H1 (cell line): ENCODE data around the gene WDR4. TPM values are rescaled to one million over a fixed set of nuclear protein-coding genes. Genes with fewer than 3 reads are reported as not detected.
A peak's percentile ranks its signal among the peaks of the same experiment; 100 is the strongest.

ENCODE experiments used
- CTCF ChIA-PET: fragments of 300-600 bp; sonication (Branson Sonifier 250); formaldehyde crosslinking; loops from one replicate; lab custom pipeline; 2021; ENCODE audit not compliant: partially characterized antibody; lab: Charles Lee
- POLR2A ChIA-PET: fragments of 300-600 bp; sonication (Branson Sonifier 250); formaldehyde crosslinking; loops from one replicate; lab custom pipeline; 2021; ENCODE audit warnings: inconsistent platforms; ENCODE audit not compliant: partially characterized antibody; lab: Charles Lee
- DNase-seq, 2 experiments: peaks; one replicate each; pipeline versions ENCODE4 v3.0.0 to v3.0.0-alpha.2; 2010 to 2022; ENCODE audit warnings: low spot score in 2 of 2, low read depth in 1 of 2, mixed read lengths in 1 of 2
- FAIRE-seq: peaks from 2 replicates; lab custom pipeline; 2011; peaks lifted over from hg19 to GRCh38; lab: Jason Lieb, UNC
- H2AFZ ChIP-seq: 2 replicates; pipeline ENCODE4 v1.8.1; 2012; ENCODE audit warnings: low read length, inconsistent platforms
- H2AK5ac ChIP-seq: 2 replicates; pipeline ENCODE4 v1.6.1; 2013; ENCODE audit warnings: low read depth, low read length
- H2BK120ac ChIP-seq: replicated peaks from 2 replicates; pipeline ENCODE3; 2013; ENCODE audit warnings: low read depth, low read length, inconsistent platforms
- H2BK12ac ChIP-seq: 2 replicates; pipeline ENCODE4 v1.6.1; 2013; ENCODE audit warnings: low read depth, low read length
- H2BK15ac ChIP-seq: 2 replicates; pipeline ENCODE4 v1.6.1; 2013; ENCODE audit warnings: low read length
- H2BK20ac ChIP-seq: 2 replicates; pipeline ENCODE4 v1.6.1; 2013; ENCODE audit warnings: low read length
- H2BK5ac ChIP-seq: 2 replicates; pipeline ENCODE4 v1.6.1; 2013; ENCODE audit warnings: low read depth, low read length
- H3K14ac ChIP-seq: 2 replicates; pipeline ENCODE4 v1.6.1; 2013; ENCODE audit warnings: inconsistent platforms; ENCODE audit not compliant: insufficient read length
- H3K18ac ChIP-seq: 2 replicates; pipeline ENCODE4 v1.6.1; 2013; ENCODE audit warnings: low read length; ENCODE audit errors: extremely low read depth
- H3K23ac ChIP-seq: 2 replicates; pipeline ENCODE4 v1.6.1; 2013; ENCODE audit warnings: inconsistent platforms; ENCODE audit not compliant: insufficient read length
- H3K23me2 ChIP-seq: 2 replicates; pipeline ENCODE4 v1.6.1; 2013; ENCODE audit warnings: low read depth, low read length
- H3K27ac ChIP-seq: 2 replicates; pipeline ENCODE4 v1.6.1; 2011; ENCODE audit warnings: low read depth, low read length, inconsistent platforms
- H3K27me3 ChIP-seq, 4 experiments: replicated peaks in 1 of 4; 1 replicate in 1 of 4; 2 replicates in 3 of 4; pipeline versions ENCODE4 v1.6.1 to v1.8.1; 2011 to 2013; ENCODE audit warnings: low read length in 3 of 4, mild to moderate bottlenecking in 3 of 4, inconsistent platforms in 2 of 4, mixed read lengths in 2 of 4, moderate library complexity in 1 of 4; ENCODE audit not compliant: control insufficient read depth in 3 of 4, insufficient read depth in 3 of 4; ENCODE audit errors: extremely low read depth in 1 of 4
- H3K36me3 ChIP-seq, 4 experiments: 2 replicates each; pipeline versions ENCODE4 v1.6.1 to v1.8.1; 2011 to 2013; ENCODE audit warnings: mild to moderate bottlenecking in 4 of 4, low read length in 3 of 4, moderate library complexity in 2 of 4, control low read depth in 1 of 4, inconsistent platforms in 1 of 4; ENCODE audit not compliant: insufficient read depth in 4 of 4, control insufficient read depth in 2 of 4
- H3K4ac ChIP-seq: replicated peaks from 2 replicates; pipeline ENCODE3; 2013; ENCODE audit warnings: low read length, low read depth, mixed read lengths, inconsistent platforms; ENCODE audit not compliant: insufficient read length
- H3K4me1 ChIP-seq, 4 experiments: replicated peaks in 1 of 4; 1 replicate in 1 of 4; 2 replicates in 3 of 4; pipeline versions ENCODE4 v1.6.1 to v1.8.1; 2011 to 2013; ENCODE audit warnings: low read length in 3 of 4, inconsistent platforms in 2 of 4, mixed read lengths in 1 of 4; ENCODE audit not compliant: insufficient read depth in 4 of 4, control insufficient read depth in 3 of 4
- H3K4me2 ChIP-seq, 2 experiments: 2 replicates each; pipeline versions ENCODE4 v1.6.1 to v1.8.1; 2011 to 2013; ENCODE audit warnings: low read depth in 2 of 2, low read length in 2 of 2, control low read depth in 1 of 2, inconsistent platforms in 1 of 2, mild to moderate bottlenecking in 1 of 2; ENCODE audit not compliant: insufficient read depth in 1 of 2
- H3K4me3 ChIP-seq, 4 experiments: fragments of 200-600, 300-600 bp in 1 of 4; sonication (generic), shearing (Covaris generic), sonication (Bioruptor Twin) in 1 of 4; 2 replicates each; pipeline versions ENCODE4 v1.5.1 to v1.8.1; 2011 to 2016; ENCODE audit warnings: low read length in 4 of 4, low read depth in 3 of 4, control low read depth in 2 of 4, inconsistent platforms in 2 of 4, mild to moderate bottlenecking in 2 of 4, mixed read lengths in 1 of 4, moderate library complexity in 1 of 4; ENCODE audit not compliant: insufficient read depth in 2 of 4; ENCODE audit errors: extremely low read depth in 1 of 4
- H3K56ac ChIP-seq: replicated peaks from 2 replicates; pipeline ENCODE3; 2013; ENCODE audit warnings: low read depth, mild to moderate bottlenecking, mixed read lengths, low read length, inconsistent platforms; ENCODE audit not compliant: insufficient read length
- H3K79me1 ChIP-seq: 2 replicates; pipeline ENCODE4 v1.6.1; 2013; ENCODE audit warnings: low read depth, low read length, control low read depth
- H3K79me2 ChIP-seq, 2 experiments: 2 replicates each; pipeline versions ENCODE4 v1.6.1 to v1.8.1; 2012 to 2013; ENCODE audit warnings: low read length in 2 of 2, mild to moderate bottlenecking in 2 of 2, inconsistent platforms in 1 of 2; ENCODE audit not compliant: insufficient read depth in 2 of 2, control insufficient read depth in 1 of 2
- H3K9ac ChIP-seq, 4 experiments: replicated peaks in 1 of 4; 1 replicate in 1 of 4; 2 replicates in 3 of 4; pipeline versions ENCODE4 v1.6.1 to v1.8.1; 2011 to 2013; ENCODE audit warnings: low read depth in 3 of 4, low read length in 3 of 4, control low read depth in 2 of 4, mild to moderate bottlenecking in 2 of 4, moderate library complexity in 2 of 4, inconsistent platforms in 1 of 4; ENCODE audit errors: extremely low read depth in 1 of 4
- H3K9me3 ChIP-seq, 2 experiments: 2 replicates each; pipeline versions ENCODE4 v1.6.1 to v1.8.1; 2012 to 2013; ENCODE audit warnings: mild to moderate bottlenecking in 2 of 2, moderate library complexity in 2 of 2, control low read depth in 1 of 2, inconsistent platforms in 1 of 2, low read depth in 1 of 2, low read length in 1 of 2, mixed read lengths in 1 of 2; ENCODE audit not compliant: insufficient read depth in 2 of 2
- H4K20me1 ChIP-seq, 2 experiments: replicated peaks in 1 of 2; 2 replicates each; pipeline versions ENCODE3 to v1.8.1; 2011 to 2013; ENCODE audit warnings: inconsistent platforms in 2 of 2, low read length in 2 of 2, mild to moderate bottlenecking in 1 of 2; ENCODE audit not compliant: insufficient read depth in 2 of 2, control insufficient read depth in 1 of 2
- H4K5ac ChIP-seq: 2 replicates; pipeline ENCODE4 v1.6.1; 2013; ENCODE audit warnings: low read length, low read depth, mixed read lengths, inconsistent platforms; ENCODE audit not compliant: insufficient read length
- H4K8ac ChIP-seq: 2 replicates; pipeline ENCODE4 v1.8.0; 2013; ENCODE audit warnings: mild to moderate bottlenecking, moderate library complexity, low read length, inconsistent platforms; ENCODE audit not compliant: insufficient read depth; ENCODE audit errors: extremely low read depth
- H4K91ac ChIP-seq: replicated peaks from 2 replicates; pipeline ENCODE3; 2013; ENCODE audit warnings: low read length, mixed read lengths, inconsistent platforms; ENCODE audit not compliant: insufficient read length
- CHD2 ChIP-seq: IDR thresholded peaks from 2 replicates; pipeline ENCODE4 v1.6.1; 2012; ENCODE audit warnings: low read length, improper control_type of control experiment
- JUN ChIP-seq: IDR thresholded peaks from 2 replicates; pipeline ENCODE4 v1.6.1; 2011; ENCODE audit warnings: low read depth, mild to moderate bottlenecking, improper control_type of control experiment, low read length
- KDM4A ChIP-seq: IDR thresholded peaks from one replicate; pipeline ENCODE4 v1.7.1; 2012; ENCODE audit warnings: low read depth, mild to moderate bottlenecking, moderate library complexity, low read length, inconsistent platforms; ENCODE audit not compliant: severe bottlenecking
- RBBP5 ChIP-seq: IDR thresholded peaks from 2 replicates; pipeline ENCODE4 v1.7.1; 2012; ENCODE audit warnings: low read depth, mild to moderate bottlenecking, inconsistent platforms, low read length, moderate library complexity, borderline replicate concordance
- RFX5 ChIP-seq: IDR thresholded peaks from 2 replicates; pipeline ENCODE4 v1.6.1; 2011; ENCODE audit warnings: low read depth, low read length, improper control_type of control experiment, borderline replicate concordance
- SIRT6 ChIP-seq: IDR thresholded peaks from one replicate; pipeline ENCODE4 v1.7.1; 2012; ENCODE audit warnings: low read length, inconsistent platforms
- SIX5 ChIP-seq: IDR thresholded peaks from 2 replicates; pipeline ENCODE4 v1.6.1; 2011; ENCODE audit warnings: mild to moderate bottlenecking, low read depth, low read length
- TBP ChIP-seq: IDR thresholded peaks from 2 replicates; pipeline ENCODE4 v1.6.1; 2011; ENCODE audit warnings: low read depth, low read length, improper control_type of control experiment
- ZNF274 ChIP-seq: IDR thresholded peaks from 2 replicates; pipeline ENCODE4 v1.7.0; 2012; ENCODE audit warnings: low read length, borderline replicate concordance; ENCODE audit errors: extremely low read depth
- WGBS, 2 experiments: shearing (Covaris generic) in 1 of 2; methylation state at CpG; one replicate each; pipeline versions ENCODE4 v1.1.6 to v1.1.7; 2013 to 2015; ENCODE audit warnings: low lambda C conversion rate in 2 of 2, mixed read lengths in 2 of 2, inconsistent platforms in 1 of 2, low coverage in 1 of 2, missing lambda C conversion rate in 1 of 2; ENCODE audit not compliant: insufficient replicate concordance in 2 of 2, insufficient coverage in 1 of 2, insufficient read length in 1 of 2; ENCODE audit errors: extremely low coverage in 1 of 2, missing lambda C conversion rate in 1 of 2; 5-methylcytosine and 5-hydroxymethylcytosine counted together
- polyA plus RNA-seq, 7 experiments: library from polyadenylated mRNA; depleted of rRNA in 3 of 7; stranded (reverse) in 5 of 7; unstranded in 2 of 7; fragments of >200 nt in 5 of 7; fragments of 200-250 nt in 2 of 7; gene quantifications; 1 replicate in 5 of 7; 2 replicates in 1 of 7; 4 replicates in 1 of 7; pipeline versions ENCODE4 v1.2.1 to v1.2.3, GENCODE V29; 2011 to 2013; ENCODE audit warnings: missing spikeins in 2 of 7, mixed read lengths in 2 of 7
- total RNA-seq: library from RNA; stranded (reverse); fragmentation: NEBNext Ultra II Directional; extraction: Animal tissue kit (Norgen Biotek cat#: 25700); gene quantifications from 2 replicates; pipeline ENCODE4 v1.2.1, GENCODE V29; 2021

The WDR4 gene
- total and polyA plus RNA-seq, 2 of the 8 experiments (the other 6 are each of a cell fraction or from before 2014, with no cell fraction given), result 28.9 to 47.8 TPM

DNA sequence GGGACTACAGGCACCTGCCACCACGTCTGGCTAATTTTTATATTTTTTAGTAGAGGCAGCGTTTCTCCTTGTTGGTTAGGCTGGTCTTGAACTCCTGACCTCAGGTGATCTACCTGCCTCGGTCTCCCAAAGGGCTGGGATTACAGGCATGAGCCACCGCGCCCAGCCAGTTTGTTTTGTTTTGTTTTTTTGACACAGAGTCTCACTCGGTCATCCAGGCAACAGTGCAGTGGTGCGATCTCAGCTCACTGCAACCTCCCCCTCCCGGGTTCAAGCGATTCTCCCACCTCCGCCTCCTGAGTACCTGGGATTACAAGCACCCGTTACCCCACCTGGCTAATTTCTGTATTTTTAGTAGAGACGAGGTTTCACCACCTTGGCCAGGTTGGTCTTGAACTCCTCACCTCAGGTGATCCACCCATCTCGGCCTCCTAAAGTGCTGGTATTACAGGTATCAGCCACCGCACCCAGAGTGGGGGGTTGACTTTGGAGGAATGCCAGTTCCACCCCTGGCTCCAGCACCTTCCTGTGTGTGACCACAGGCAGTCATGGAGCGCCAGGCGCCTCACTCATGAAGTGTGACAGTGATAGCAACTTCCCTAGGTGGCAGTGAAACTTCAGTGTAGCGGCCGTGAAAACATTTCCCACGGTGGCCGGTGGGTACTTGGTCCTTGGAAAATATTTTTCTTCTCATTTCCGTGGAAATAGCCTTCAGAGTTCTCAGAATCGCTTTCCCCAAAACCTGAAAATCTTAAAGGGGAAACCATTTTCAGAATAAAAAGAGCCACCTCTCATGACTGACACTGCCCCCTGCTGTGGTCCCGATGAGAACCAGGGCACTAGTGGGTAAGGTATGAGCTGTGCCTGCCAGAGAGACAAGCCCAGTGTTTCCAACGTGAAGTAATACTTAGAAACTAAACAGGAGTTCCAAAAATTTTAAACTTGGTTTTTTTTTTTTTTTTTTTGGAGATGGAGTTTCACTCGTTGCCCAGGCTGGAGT is 48.6 kb downstream of the WDR4 start:
- Histone ChIP-seq H3K79me2 (no peaks in the 10 kb centered on the region), H4K5ac (no peak overlapping the region), H3K4me2 (no peak overlapping the region), H2BK5ac (no peak overlapping the region), H2BK20ac (no peak overlapping the region), H3K27ac (no peak overlapping the region), H3K18ac (no peak overlapping the region), H3K14ac (no peak overlapping the region), H2AFZ (no peak overlapping the region), H4K20me1 (peaks cover 2 to 13% of the 10 kb centered on the region in 2 experiments), H3K9ac (no peak overlapping the region), H3K23me2 (no peaks in the 10 kb centered on the region), H3K9me3 (peaks cover 0 to 3% of the 10 kb centered on the region in 2 experiments; a peak in 2 of 4 replicates), H3K23ac (no peak overlapping the region), H3K4me3 (no peak overlapping the region), H3K27me3 (peaks cover 0 to 10% (median 5%) of the 10 kb centered on the region in 4 experiments; a peak in 4 of 7 replicates), H3K4me1 (peaks cover 0 to 7% (median 6%) of the 10 kb centered on the region in 4 experiments; a peak in 5 of 7 replicates), H2BK12ac (no peak overlapping the region), H3K56ac (no peak overlapping the region), H4K91ac (no peak overlapping the region), H3K36me3 (no peaks in the 10 kb centered on the region; a peak in 2 of 8 replicates), H2BK15ac (no peak overlapping the region), H3K79me1 (no peaks in the 10 kb centered on the region), H2AK5ac (no peak overlapping the region), H2BK120ac (no peak overlapping the region), H3K4ac (no peak overlapping the region), H4K8ac (no peak overlapping the region)
- FAIRE-seq (no peak), DNase-seq (peak in 1 of 2 experiments; percentile 44)
- ChIA-PET POLR2A (interaction anchor here (1.2 to 2.5 kb wide), 5 partner anchors 9 to 200 kb away, joined by 3 to 13 read pairs (median 4); no protein-coding TSS in a partner anchor), CTCF (no interaction called here)
- 85% methylated on average over 25 of the region's 25 CpGs; no CpG with 5 or more reads in 1 of the 2 experiments for WGBS, 2 experiments
- no peak for TF ChIP-seq SIRT6
- no peak for TF ChIP-seq CHD2
- no peak for TF ChIP-seq JUN
- TF ChIP-seq RFX5, result no peak
- TF ChIP-seq TBP, result no peak
- no peak for TF ChIP-seq ZNF274
- TF ChIP-seq KDM4A, result no peak
- TF ChIP-seq SIX5, result no peak
- TF ChIP-seq RBBP5, result no peak
